ENCODE data around the gene ZNF681.
"Not testable (repeated sequence)": the region's sequence is repeated elsewhere in the genome, so short reads cannot be mapped to it uniquely, and the experiment has no call there.

ZNF681 gene

GRCh38 chr19:23699521-23699860, 59.2 kb downstream of the ZNF681 start:
- Histone ChIP-seq H3K36me3 (ENCODE audit: control insufficient read depth in 4 of 4, insufficient read depth in 4 of 4, low read length in 3 of 4) (no peaks in the 10 kb centered on the region), H3K4me1 (ENCODE audit: control extremely low read depth in 1 of 4, control insufficient read depth in 4 of 4, insufficient read depth in 4 of 4, low read length in 3 of 4) (no peaks in the 10 kb centered on the region), H3K27me3 (replicated peaks in 2 of 5; ENCODE audit: control insufficient read depth in 4 of 5, insufficient read depth in 5 of 5, low read length in 4 of 5) (no peaks in the 10 kb centered on the region), H3K9me3 (ENCODE audit: control extremely low read depth in 1 of 5, control insufficient read depth in 4 of 5, insufficient read depth in 2 of 5, low read depth in 1 of 5, low read length in 4 of 5) (peaks cover 3 to 12% (median 6%) of the 10 kb centered on the region in 5 experiments), H3K27ac (ENCODE audit: insufficient read depth in 1 of 2, low read depth in 1 of 2, low read length in 2 of 2, poor library complexity in 1 of 2, severe bottlenecking in 2 of 2) (no peak overlapping the region), H3K4me3 (ENCODE audit: control insufficient read depth in 1 of 7, extremely low read depth in 1 of 7, insufficient read depth in 4 of 7, low read depth in 2 of 7, low read length in 6 of 7) (no peak overlapping the region)
- POLR2A ChIA-PET, result no interaction called here
- DNase-seq, result no peak
- CTCF ChIA-PET, result no interaction called here
- 79% methylated on average over 2 of the region's 2 CpGs for WGBS (ENCODE audit: insufficient coverage)

- CTCF ChIA-PET, result no interaction called here
- no peak for DNase-seq
- Histone ChIP-seq H3K4me1 (ENCODE audit: control extremely low read depth in 1 of 4, control insufficient read depth in 4 of 4, insufficient read depth in 4 of 4, low read length in 3 of 4) (no peaks in the 10 kb centered on the region), H3K27me3 (replicated peaks in 2 of 5; ENCODE audit: control insufficient read depth in 4 of 5, insufficient read depth in 5 of 5, low read length in 4 of 5) (no peaks in the 10 kb centered on the region), H3K9me3 (ENCODE audit: control extremely low read depth in 1 of 5, control insufficient read depth in 4 of 5, insufficient read depth in 2 of 5, low read depth in 1 of 5, low read length in 4 of 5) (peaks cover 3 to 10% (median 6%) of the 10 kb centered on the region in 5 experiments), H3K36me3 (ENCODE audit: control insufficient read depth in 4 of 4, insufficient read depth in 4 of 4, low read length in 3 of 4) (no peaks in the 10 kb centered on the region), H3K27ac (ENCODE audit: insufficient read depth in 1 of 2, low read depth in 1 of 2, low read length in 2 of 2, poor library complexity in 1 of 2, severe bottlenecking in 2 of 2) (no peak overlapping the region), H3K4me3 (ENCODE audit: control insufficient read depth in 1 of 7, extremely low read depth in 1 of 7, insufficient read depth in 4 of 7, low read depth in 2 of 7, low read length in 6 of 7) (no peak overlapping the region)
- POLR2A ChIA-PET, result no interaction called here
- 89% methylated on average over 4 of the region's 6 CpGs for WGBS (ENCODE audit: insufficient coverage)
Measured at GRCh38 chr19:23698711-23699520, 59.8 kb downstream of the ZNF681 start.

GRCh38 chr19:23692937-23693336, 65.8 kb downstream of the ZNF681 start:
- H3K4me3 ChIP-seq (ENCODE audit: control insufficient read depth in 1 of 7, extremely low read depth in 1 of 7, insufficient read depth in 4 of 7, low read depth in 2 of 7, low read length in 6 of 7); H3K27me3 ChIP-seq (replicated peaks in 2 of 5; ENCODE audit: control insufficient read depth in 4 of 5, insufficient read depth in 5 of 5, low read length in 4 of 5); CTCF ChIA-PET; H3K9me3 ChIP-seq (ENCODE audit: control extremely low read depth in 1 of 5, control insufficient read depth in 4 of 5, insufficient read depth in 2 of 5, low read depth in 1 of 5, low read length in 4 of 5); H3K27ac ChIP-seq (ENCODE audit: insufficient read depth in 1 of 2, low read depth in 1 of 2, low read length in 2 of 2, poor library complexity in 1 of 2, severe bottlenecking in 2 of 2); DNase-seq; H3K4me1 ChIP-seq (ENCODE audit: control extremely low read depth in 1 of 4, control insufficient read depth in 4 of 4, insufficient read depth in 4 of 4, low read length in 3 of 4); POLR2A ChIA-PET; H3K36me3 ChIP-seq (ENCODE audit: control insufficient read depth in 4 of 4, insufficient read depth in 4 of 4, low read length in 3 of 4): not testable (repeated sequence)
- WGBS (ENCODE audit: insufficient coverage), result 93% methylated on average over 5 of the region's 9 CpGs
